HEK293T (cell line): ENCODE data around the gene ANKRD44.

Experiments
- CTCF ChIA-PET: fragments of 350-600 bp; formaldehyde crosslinking; extraction: SDS; loops from one replicate; lab custom pipeline; 2021; ENCODE audit warnings: antibody characterized with exemption, inconsistent platforms; lab: Yijun Ruan, JAX
- POLR2A ChIA-PET: fragments of 350-600 bp; formaldehyde crosslinking; extraction: SDS; loops from one replicate; lab custom pipeline; 2020; ENCODE audit warnings: antibody characterized with exemption, inconsistent platforms; lab: Yijun Ruan, JAX
- DNase-seq: peaks from one replicate; pipeline ENCODE4 v3.0.0; 2012; ENCODE audit warnings: mixed read lengths; ENCODE audit errors: extremely low spot score
- ARNT ChIP-seq: fragments of 450-650 bp; IDR thresholded peaks from 2 replicates; pipeline ENCODE4 v1.6.1; 2017; ENCODE audit warnings: mild to moderate bottlenecking
- BHLHE40 ChIP-seq: fragments of 450-650 bp; IDR thresholded peaks from 2 replicates; pipeline ENCODE4 v1.6.1; 2016; ENCODE audit warnings: mild to moderate bottlenecking, moderate library complexity, borderline replicate concordance
- CTBP1 ChIP-seq: fragments of 450-650 bp; IDR thresholded peaks from 2 replicates; pipeline ENCODE4 v1.6.1; 2016; ENCODE audit warnings: borderline replicate concordance
- ELF4 ChIP-seq: fragments of 450-650 bp; IDR thresholded peaks from 2 replicates; pipeline ENCODE4 v1.6.1; 2017; ENCODE audit warnings: antibody characterized with exemption
- FOXA1 ChIP-seq: fragments of 450-650 bp; IDR thresholded peaks from 2 replicates; pipeline ENCODE4 v1.6.1; 2016; ENCODE audit warnings: mild to moderate bottlenecking
- FOXK2 ChIP-seq: fragments of 450-650 bp; IDR thresholded peaks from 2 replicates; pipeline ENCODE4 v1.6.1; 2016; ENCODE audit warnings: mild to moderate bottlenecking
- FOXM1 ChIP-seq: fragments of 450-650 bp; IDR thresholded peaks from 2 replicates; pipeline ENCODE4 v1.6.1; 2017; ENCODE audit warnings: mild to moderate bottlenecking, borderline replicate concordance
- HDGF ChIP-seq: fragments of 450-650 bp; IDR thresholded peaks from 2 replicates; pipeline ENCODE4 v1.6.1; 2017; ENCODE audit warnings: antibody characterized with exemption, borderline replicate concordance
- L3MBTL2 ChIP-seq: fragments of 450-650 bp; conservative IDR thresholded peaks from 2 replicates; pipeline ENCODE4 v1.6.1; 2016; ENCODE audit warnings: mild to moderate bottlenecking
- LEF1 ChIP-seq: fragments of 450-650 bp; IDR thresholded peaks from 2 replicates; pipeline ENCODE4 v1.6.1; 2017; ENCODE audit warnings: mild to moderate bottlenecking, borderline replicate concordance
- NFRKB ChIP-seq: fragments of 450-650 bp; IDR thresholded peaks from 2 replicates; pipeline ENCODE4 v1.6.1; 2016; ENCODE audit warnings: mild to moderate bottlenecking, moderate library complexity
- SP1 ChIP-seq: fragments of 450-650 bp; IDR thresholded peaks from 2 replicates; pipeline ENCODE4 v1.6.1; 2017
- SUZ12 ChIP-seq: fragments of 450-650 bp; IDR thresholded peaks from 2 replicates; pipeline ENCODE4 v1.6.1; 2016; ENCODE audit warnings: mild to moderate bottlenecking
- TARDBP ChIP-seq: fragments of 450-650 bp; IDR thresholded peaks from 2 replicates; pipeline ENCODE4 v1.6.1; 2016
- ZNF384 ChIP-seq: fragments of 450-650 bp; IDR thresholded peaks from 2 replicates; pipeline ENCODE4 v1.6.1; 2016
- TF ChIP-seq, protein P1 (sequence below): fragments of 450-650 bp; IDR thresholded peaks from 2 replicates; pipeline ENCODE4 v1.6.1; 2016

The ANKRD44 gene

DNA sequence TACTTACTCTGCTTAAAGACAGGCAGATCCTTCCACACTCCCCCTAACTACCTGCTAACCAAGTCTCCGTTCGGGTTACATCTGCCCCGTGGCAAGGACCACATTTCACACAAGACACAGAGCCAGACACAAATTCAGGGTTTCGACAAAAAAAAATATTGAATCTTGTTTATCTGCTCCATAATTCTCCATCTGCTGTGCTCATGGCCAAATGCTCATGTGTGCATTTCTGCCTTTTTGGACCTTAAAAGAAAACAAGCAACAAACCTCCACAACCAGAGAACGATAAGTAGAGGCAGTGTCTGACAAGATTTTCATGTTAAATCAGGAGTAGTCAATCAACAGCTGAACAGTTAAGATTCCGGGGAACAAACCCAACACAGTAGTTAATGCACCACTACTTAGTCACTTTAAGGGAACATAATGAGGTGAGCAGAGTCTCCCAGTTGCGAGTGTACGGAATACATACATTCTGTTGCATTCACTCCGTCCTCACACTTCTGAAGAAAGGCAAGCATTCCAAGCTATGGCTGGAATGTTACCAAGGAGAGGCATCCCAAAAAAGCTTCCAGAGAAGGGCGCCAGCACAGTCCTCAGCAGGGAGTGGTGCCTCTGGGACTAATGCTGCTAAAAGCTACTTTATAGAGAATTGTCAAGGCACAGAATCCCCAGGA lies 121.0 kb downstream of the ANKRD44 start:
- ChIA-PET CTCF (interaction anchor here (0.8 to 1.3 kb wide), 3 partner anchors 8 to 122 kb away, joined by 3 to 4 read pairs (median 3); no protein-coding TSS in a partner anchor), POLR2A (no interaction called here)
- TF ChIP-seq, protein P1, sequence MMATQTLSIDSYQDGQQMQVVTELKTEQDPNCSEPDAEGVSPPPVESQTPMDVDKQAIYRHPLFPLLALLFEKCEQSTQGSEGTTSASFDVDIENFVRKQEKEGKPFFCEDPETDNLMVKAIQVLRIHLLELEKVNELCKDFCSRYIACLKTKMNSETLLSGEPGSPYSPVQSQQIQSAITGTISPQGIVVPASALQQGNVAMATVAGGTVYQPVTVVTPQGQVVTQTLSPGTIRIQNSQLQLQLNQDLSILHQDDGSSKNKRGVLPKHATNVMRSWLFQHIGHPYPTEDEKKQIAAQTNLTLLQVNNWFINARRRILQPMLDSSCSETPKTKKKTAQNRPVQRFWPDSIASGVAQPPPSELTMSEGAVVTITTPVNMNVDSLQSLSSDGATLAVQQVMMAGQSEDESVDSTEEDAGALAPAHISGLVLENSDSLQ, result no peak
- TF ChIP-seq CTBP1 (no peak), FOXK2 (no peak), SUZ12 (no peak), HDGF (no peak), FOXM1 (no peak), SP1 (no peak), TARDBP (no peak), ARNT (no peak), LEF1 (no peak)
- no peak for DNase-seq

DNA sequence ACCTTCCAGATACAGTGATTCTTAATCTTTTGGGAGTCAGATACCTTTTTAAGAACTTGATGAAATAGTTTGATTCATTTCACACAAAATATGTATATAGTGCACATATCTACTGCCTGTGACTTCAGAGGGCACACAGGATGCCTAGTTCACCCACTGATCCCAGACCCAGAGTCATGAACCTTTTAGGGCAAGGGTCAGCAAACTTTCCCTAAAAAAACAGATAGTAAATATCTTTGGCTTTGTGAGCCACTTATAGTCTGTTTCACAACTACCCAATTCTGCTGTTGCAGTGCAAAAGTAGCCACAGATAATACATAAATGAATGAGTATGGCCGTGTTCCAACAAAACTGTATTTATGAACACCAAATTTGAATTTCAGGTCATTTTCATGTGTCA lies 124.9 kb downstream of the ANKRD44 start:
- TF ChIP-seq, protein P1, result no peak
- TF ChIP-seq SP1 (no peak), HDGF (no peak), FOXM1 (no peak), ZNF384 (no peak), FOXK2 (no peak), FOXA1 (no peak), LEF1 (no peak), TARDBP (no peak)
- CTCF ChIA-PET, result no interaction called here
- POLR2A ChIA-PET, result no interaction called here
- DNase-seq, result no peak

DNA sequence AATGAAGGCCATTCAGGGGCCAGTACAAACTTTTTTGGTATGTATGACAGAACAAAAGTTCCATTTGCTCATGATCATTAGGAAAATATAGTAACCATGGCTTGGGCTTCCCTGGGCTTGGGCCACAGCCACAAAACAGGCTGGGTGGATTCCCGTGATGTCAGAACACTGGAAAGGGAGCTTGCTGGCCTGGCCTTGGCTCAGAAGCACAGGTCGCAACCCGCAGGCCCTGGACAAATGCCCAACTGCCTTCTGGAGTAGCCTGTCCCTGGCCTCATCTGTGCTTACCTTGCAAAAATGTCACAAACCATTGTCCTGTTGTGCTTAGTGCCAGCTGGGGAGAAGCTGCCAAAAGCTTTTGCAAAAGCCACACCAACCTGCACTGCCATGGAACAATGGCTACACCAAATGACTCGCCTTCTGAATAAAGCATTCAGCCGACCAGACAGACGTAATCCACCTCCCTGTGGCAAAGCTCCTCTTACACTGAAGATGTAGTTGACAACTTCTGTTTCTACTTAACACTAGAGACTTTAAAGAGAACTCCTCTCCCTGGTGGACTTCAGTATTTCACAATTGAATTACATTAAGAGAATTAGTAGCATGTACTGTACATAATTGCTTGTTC lies 125.5 kb downstream of the ANKRD44 start:
- ChIA-PET POLR2A (no interaction called here), CTCF (interaction anchor here (0.6 kb wide), 1 partner anchor 82 kb away, joined by 4 read pairs; no protein-coding TSS in a partner anchor)
- TF ChIP-seq CTBP1 (no peak), ARNT (no peak), FOXA1 (no peak), SP1 (no peak), BHLHE40 (no peak), ZNF384 (no peak)
- TF ChIP-seq, protein P1, result no peak
- DNase-seq, result no peak

DNA sequence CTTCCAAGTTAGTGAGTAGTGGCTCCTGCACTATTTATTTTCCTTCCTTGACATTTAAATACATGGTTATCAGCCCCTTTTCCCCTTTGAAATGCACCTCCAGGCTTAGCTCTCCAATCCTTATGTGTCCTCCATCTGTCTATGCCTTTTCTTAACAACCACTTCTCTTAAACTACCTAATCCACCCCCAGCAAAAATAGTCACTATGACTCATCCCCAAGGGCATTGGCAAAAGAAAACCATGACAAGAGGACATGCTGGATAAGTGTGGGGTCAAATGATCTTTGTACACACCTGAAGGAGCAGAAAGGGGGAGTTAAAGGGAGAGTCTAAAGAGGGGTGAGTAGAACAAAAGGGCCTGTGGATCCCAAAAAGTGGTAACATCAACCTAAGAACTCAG lies 127.2 kb downstream of the ANKRD44 start:
- CTCF ChIA-PET, result no interaction called here
- no peak for DNase-seq
- TF ChIP-seq ARNT (no peak), CTBP1 (no peak), L3MBTL2 (no peak), ELF4 (no peak), HDGF (no peak), SUZ12 (no peak), FOXK2 (no peak), TARDBP (no peak), SP1 (no peak), FOXM1 (no peak), NFRKB (no peak), BHLHE40 (no peak), ZNF384 (no peak), FOXA1 (no peak), LEF1 (no peak)
- TF ChIP-seq, protein P1, result no peak
- POLR2A ChIA-PET, result no interaction called here

DNA sequence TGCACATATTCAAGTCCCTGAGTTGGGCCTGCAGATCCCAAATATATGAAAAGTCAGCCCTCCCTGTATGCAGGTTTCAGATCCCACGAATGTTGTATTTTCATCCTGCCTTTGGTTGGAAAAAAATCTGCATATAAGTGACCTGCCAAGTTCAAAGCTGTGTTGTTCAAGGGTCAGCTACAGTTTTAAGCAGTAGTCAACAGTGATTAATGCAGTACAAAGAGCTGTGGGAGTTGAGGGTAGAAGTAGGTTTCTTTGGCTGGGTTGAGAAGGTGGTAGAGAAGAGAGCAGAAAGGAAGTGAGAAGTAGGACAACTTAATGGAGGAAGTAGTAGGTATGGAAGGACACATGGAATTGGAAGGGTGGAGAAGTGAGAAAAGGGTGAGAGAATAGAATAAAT lies 127.9 kb downstream of the ANKRD44 start:
- ChIA-PET POLR2A (no interaction called here), CTCF (no interaction called here)
- no peak for TF ChIP-seq FOXK2
- no peak for TF ChIP-seq HDGF
- TF ChIP-seq, protein P1, result no peak
- TF ChIP-seq SP1, result no peak
- no peak for TF ChIP-seq ZNF384
- no peak for TF ChIP-seq L3MBTL2
- no peak for TF ChIP-seq SUZ12
- TF ChIP-seq ARNT, result no peak
- TF ChIP-seq FOXM1, result no peak
- TF ChIP-seq ELF4, result no peak
- no peak for TF ChIP-seq NFRKB
- TF ChIP-seq FOXA1, result no peak
- no peak for TF ChIP-seq LEF1
- no peak for TF ChIP-seq CTBP1
- TF ChIP-seq TARDBP, result no peak
- TF ChIP-seq BHLHE40, result no peak
- no peak for DNase-seq
